ENCODE results near the gene CFAP251. TPM values are rescaled to one million over a fixed set of nuclear protein-coding genes. Genes with fewer than 3 reads are reported as not detected.

The CFAP251 gene
- total RNA-seq, 4 donors from 2014 or later = 0.41 to 1.7 TPM; not detected in 2

DNA sequence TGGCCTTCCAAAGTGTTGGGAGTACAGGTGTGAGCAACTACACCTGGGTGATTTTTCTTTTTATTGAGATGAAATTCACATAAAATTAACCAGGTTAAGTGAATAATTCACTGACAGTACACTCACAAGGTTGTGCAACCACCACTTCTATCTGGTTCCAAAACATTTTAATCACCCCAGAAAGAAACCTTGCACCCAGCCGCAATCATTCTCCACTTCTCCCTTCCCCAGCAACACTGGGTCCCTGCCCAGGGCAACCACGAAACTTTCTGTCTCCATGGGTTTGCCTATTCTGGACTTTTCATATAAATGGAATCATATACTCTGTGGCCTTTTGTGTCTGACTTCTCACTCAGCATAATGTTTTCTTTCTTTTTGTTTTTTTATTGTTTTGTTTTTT, 133.9 kb downstream of the CFAP251 start:
- TF ChIP-seq POLR2A (IDR thresholded peaks at IDR 0.05) (no peak), EP300 (IDR thresholded peaks at IDR 0.05; ENCODE audit: low read depth) (no peak), POLR2AphosphoS5 (IDR thresholded peaks at IDR 0.05) (no peak)
- TF ChIP-seq, protein P1, sequence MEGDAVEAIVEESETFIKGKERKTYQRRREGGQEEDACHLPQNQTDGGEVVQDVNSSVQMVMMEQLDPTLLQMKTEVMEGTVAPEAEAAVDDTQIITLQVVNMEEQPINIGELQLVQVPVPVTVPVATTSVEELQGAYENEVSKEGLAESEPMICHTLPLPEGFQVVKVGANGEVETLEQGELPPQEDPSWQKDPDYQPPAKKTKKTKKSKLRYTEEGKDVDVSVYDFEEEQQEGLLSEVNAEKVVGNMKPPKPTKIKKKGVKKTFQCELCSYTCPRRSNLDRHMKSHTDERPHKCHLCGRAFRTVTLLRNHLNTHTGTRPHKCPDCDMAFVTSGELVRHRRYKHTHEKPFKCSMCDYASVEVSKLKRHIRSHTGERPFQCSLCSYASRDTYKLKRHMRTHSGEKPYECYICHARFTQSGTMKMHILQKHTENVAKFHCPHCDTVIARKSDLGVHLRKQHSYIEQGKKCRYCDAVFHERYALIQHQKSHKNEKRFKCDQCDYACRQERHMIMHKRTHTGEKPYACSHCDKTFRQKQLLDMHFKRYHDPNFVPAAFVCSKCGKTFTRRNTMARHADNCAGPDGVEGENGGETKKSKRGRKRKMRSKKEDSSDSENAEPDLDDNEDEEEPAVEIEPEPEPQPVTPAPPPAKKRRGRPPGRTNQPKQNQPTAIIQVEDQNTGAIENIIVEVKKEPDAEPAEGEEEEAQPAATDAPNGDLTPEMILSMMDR (IDR thresholded peaks at IDR 0.05) = no peak
- no peak overlapping the region for H3K4me3 ChIP-seq
- no peak for DNase-seq
- H3K4me1 ChIP-seq = peaks cover 12 to 31% (median 16%) of the 10 kb centered on the region in 4 donors
- H3K36me3 ChIP-seq = no peaks in the 10 kb centered on the region
- WGBS, 2 donors (ENCODE audit: low coverage in 1 of 2) = 66 to 88% methylated on average over 2 of the region's 2 CpGs
- H3K27me3 ChIP-seq = no peaks in the 10 kb centered on the region
- H3K27ac ChIP-seq = peak overlapping the region in 2 of 4 donors; percentile 75
- in situ Hi-C loops (cut with MboI; ENCODE audit: low pct_ligation_motif_present in 1 of 4, low pct_unique_long_range_greater_than_20kb in 1 of 4, low sequenced_read_pairs in 3 of 4) = loop anchor here in 3 of 4 donors (5.0 to 10.0 kb wide), 3 partner anchors 73 to 143 kb away; no protein-coding TSS in a partner anchor
- H3K9me3 ChIP-seq = no peaks in the 10 kb centered on the region
- intact Hi-C loops (cut with DNase I; ENCODE audit: low total_unique reads) = no loop called here

Small RNA genes lying within 50 kb of the gene (small RNA-seq; reads per million reads assigned to genes)
- gene AC069503.3 (0 reads per million in 4 donors), gene RF00017 (0 reads per million in 4 donors), gene RNU7-170P (0 reads per million in 4 donors)

Other genes starting within 250 kb of the CFAP251 start
- gene MORN3, start 248.9 kb upstream of the CFAP251 start, total RNA-seq = under 1 TPM in 1 of 4 donors, not detected in 3; 0.48 TPM
- 10 to 100 TPM in 1 of 4 donors, 1 to 10 TPM in 3; 1.9 to 19.9 (median 4.5) TPM for gene TMEM120B, start 205.8 kb upstream of the CFAP251 start, total RNA-seq
- gene RHOF, start 124.9 kb upstream of the CFAP251 start, total RNA-seq = 100 to 1,000 TPM in 3 of 4 donors, 10 to 100 TPM in 1; 14.9 to 251 (median 150) TPM
- 10 to 100 TPM; 13.4 to 39.6 (median 15.2) TPM for gene SETD1B, start 114.6 kb upstream of the CFAP251 start, total RNA-seq
- under 1 TPM in 1 of 4 donors, not detected in 3; 0.41 TPM for gene HPD, start 59.7 kb upstream of the CFAP251 start, total RNA-seq
- gene PSMD9, start 29.8 kb upstream of the CFAP251 start, total RNA-seq = 10 to 100 TPM; 21.7 to 57.3 (median 46.2) TPM
- gene BCL7A, start 103.3 kb downstream of the CFAP251 start, total RNA-seq = 1 to 10 TPM in 3 of 4 donors, under 1 TPM in 1; 0.75 to 6.8 (median 6.3) TPM
- gene MLXIP, start 160.2 kb downstream of the CFAP251 start, total RNA-seq = 100 to 1,000 TPM in 3 of 4 donors, 10 to 100 TPM in 1; 99.5 to 302 (median 151) TPM

All from transverse colon (tissue), 4 donors.